Activated naive CD4-positive, alpha-beta T cell treated with anti-CD3 and anti-CD28 coated beads, Interleukin-2, amount 50 U/mL, for 72 hours (primary cell): Measurements from ENCODE around the gene NDUFV1. TPM values are rescaled to one million over a fixed set of nuclear protein-coding genes. Genes with fewer than 3 reads are reported as not detected.
"Not testable (repeated sequence)": the region's sequence is repeated elsewhere in the genome, so short reads cannot be mapped to it uniquely, and the experiment has no call there.

Experiments
- ATAC-seq, 2 donors: fragments of 150-1000 bp; cut with Tn5 transposase; 2 replicates each; pipeline ENCODE4 v1.10.0; 2021; ENCODE audit warnings: mild to moderate bottlenecking in 2 of 2, moderate library complexity in 2 of 2
- DNase-seq, 2 donors: peaks; one replicate each; pipeline ENCODE4 v3.0.0; 2021 to 2022; ENCODE audit warnings: low spot score in 2 of 2
- H3K27ac Mint-ChIP-seq, 2 donors: one replicate each; pipeline ENCODE4 v1.8.0; 2022; ENCODE audit warnings: mild to moderate bottlenecking in 2 of 2, mixed read lengths in 2 of 2
- H3K36me3 Mint-ChIP-seq, 2 donors: one replicate each; pipeline ENCODE4 v1.8.0; 2022; ENCODE audit warnings: mixed read lengths in 2 of 2
- H3K9me3 Mint-ChIP-seq, 2 donors: one replicate each; pipeline ENCODE4 v1.8.0; 2022; ENCODE audit warnings: mixed read lengths in 2 of 2
- total RNA-seq, 2 donors: library from RNA; stranded (reverse); gene quantifications; one replicate each; pipeline ENCODE4 v1.2.3, GENCODE V29; 2022

Gene NDUFV1
- total RNA-seq, 2 donors from 2014 or later: 237 to 286 TPM

GRCh38 chr11:67648796-67649613 is 42.3 kb downstream of the NDUFV1 start:
- Mint-ChIP-seq H3K9me3 (no peaks in the 10 kb centered on the region), H3K27ac (no peak overlapping the region), H3K36me3 (no peaks in the 10 kb centered on the region)
- no peak for DNase-seq
- ATAC-seq: no peak

GRCh38 chr11:67649634-67650510 is 43.1 kb downstream of the NDUFV1 start:
- H3K36me3 Mint-ChIP-seq: no peaks in the 10 kb centered on the region
- no peaks in the 10 kb centered on the region for H3K9me3 Mint-ChIP-seq
- peak in 1 of 2 donors; percentile 9 for ATAC-seq
- no peak for DNase-seq
- H3K27ac Mint-ChIP-seq: peak overlapping the region in 1 of 2 donors; percentile 90

- peaks cover 0 to 5% of the 10 kb centered on the region in 2 donors for H3K9me3 Mint-ChIP-seq
- H3K27ac Mint-ChIP-seq: no peak overlapping the region
- no peak for ATAC-seq
- no peak for DNase-seq
- peaks cover 0 to 11% of the 10 kb centered on the region in 2 donors for H3K36me3 Mint-ChIP-seq
Measured at GRCh38 chr11:67651976-67652781, 45.4 kb downstream of the NDUFV1 start.

- no peak for ATAC-seq
- H3K36me3 Mint-ChIP-seq: peaks cover 0 to 11% of the 10 kb centered on the region in 2 donors
- DNase-seq: no peak
- H3K27ac Mint-ChIP-seq: no peak overlapping the region
- peaks cover 0 to 5% of the 10 kb centered on the region in 2 donors for H3K9me3 Mint-ChIP-seq
Measured at GRCh38 chr11:67652965-67653845, 46.5 kb downstream of the NDUFV1 start.

- DNase-seq (no peak), ATAC-seq (no peak)
- Mint-ChIP-seq H3K9me3 (peaks cover 0 to 5% of the 10 kb centered on the region in 2 donors), H3K27ac (no peak overlapping the region), H3K36me3 (peaks cover 0 to 11% of the 10 kb centered on the region in 2 donors)
Measured at GRCh38 chr11:67654225-67654624, 47.5 kb downstream of the NDUFV1 start.

GRCh38 chr11:67656278-67656922 is 49.7 kb downstream of the NDUFV1 start:
- Mint-ChIP-seq H3K27ac (peak overlapping the region in 1 of 2 donors; percentile 83), H3K36me3 (peaks cover 0 to 11% of the 10 kb centered on the region in 2 donors), H3K9me3 (peaks cover 0 to 5% of the 10 kb centered on the region in 2 donors)
- ATAC-seq (peak; percentile 45 to 81), DNase-seq (no peak)

GRCh38 chr11:67657300-67657699 is 50.6 kb downstream of the NDUFV1 start:
- Mint-ChIP-seq H3K36me3 (peaks cover 0 to 11% of the 10 kb centered on the region in 2 donors), H3K9me3 (peaks cover 0 to 5% of the 10 kb centered on the region in 2 donors), H3K27ac (peak overlapping the region in 1 of 2 donors; percentile 83)
- peak; percentile 55 to 86 for ATAC-seq
- DNase-seq: no peak

GRCh38 chr11:67659651-67660165 is 53.0 kb downstream of the NDUFV1 start:
- H3K36me3 Mint-ChIP-seq: peaks cover 0 to 11% of the 10 kb centered on the region in 2 donors
- DNase-seq, H3K9me3 Mint-ChIP-seq, ATAC-seq, H3K27ac Mint-ChIP-seq: not testable (repeated sequence)

GRCh38 chr11:67660752-67661151 is 54.0 kb downstream of the NDUFV1 start:
- H3K9me3 Mint-ChIP-seq, ATAC-seq, H3K36me3 Mint-ChIP-seq, H3K27ac Mint-ChIP-seq, DNase-seq: not testable (repeated sequence)

Other genes with a start within 250 kb of the NDUFV1 start
- gene CLCF1, start 233.3 kb upstream of the NDUFV1 start, total RNA-seq: under 1 TPM in 1 of 2 donors, not detected in 1; 0.89 TPM
- 10 to 100 TPM; 35.6 to 53.7 TPM for gene RAD9A, start 214.9 kb upstream of the NDUFV1 start, total RNA-seq
- gene PPP1CA, start 205.1 kb upstream of the NDUFV1 start, total RNA-seq: 100 to 1,000 TPM; 238 to 253 TPM
- gene TBC1D10C, start 202.9 kb upstream of the NDUFV1 start, total RNA-seq: 100 to 1,000 TPM; 135 to 155 TPM
- 1 to 10 TPM; 1.4 to 4.5 TPM for gene CARNS1, start 191.3 kb upstream of the NDUFV1 start, total RNA-seq
- 10 to 100 TPM; 64.3 to 68.8 TPM for gene RPS6KB2, start 178.4 kb upstream of the NDUFV1 start, total RNA-seq
- 100 to 1,000 TPM in 1 of 2 donors, 10 to 100 TPM in 1; 65.2 to 131 TPM for gene PTPRCAP, start 169.3 kb upstream of the NDUFV1 start, total RNA-seq
- gene CORO1B, start 163.5 kb upstream of the NDUFV1 start, total RNA-seq: 100 to 1,000 TPM; 293 to 428 TPM
- gene GPR152, start 154.2 kb upstream of the NDUFV1 start, total RNA-seq: not detected
- gene CABP4, start 151.6 kb upstream of the NDUFV1 start, total RNA-seq: 1 to 10 TPM; 1.7 to 2.8 TPM
- 10 to 100 TPM; 39.1 to 77.9 TPM for gene TMEM134, start 137.7 kb upstream of the NDUFV1 start, total RNA-seq
- 100 to 1,000 TPM; 151 to 207 TPM for gene AIP, start 123.9 kb upstream of the NDUFV1 start, total RNA-seq
- gene PITPNM1, start 101.6 kb upstream of the NDUFV1 start, total RNA-seq: 100 to 1,000 TPM; 102 to 122 TPM
- 10 to 100 TPM; 72.4 to 85.2 TPM for gene CDK2AP2, start 98.8 kb upstream of the NDUFV1 start, total RNA-seq
- gene CABP2, start 83.5 kb upstream of the NDUFV1 start, total RNA-seq: not detected
- gene GSTP1, start 23.1 kb upstream of the NDUFV1 start, total RNA-seq: 100 to 1,000 TPM; 247 to 466 TPM
- gene NUDT8, start 23.0 kb downstream of the NDUFV1 start, total RNA-seq: 10 to 100 TPM; 27.6 to 37.3 TPM
- not detected for gene TBX10, start 32.8 kb downstream of the NDUFV1 start, total RNA-seq
- gene ACY3, start 43.8 kb downstream of the NDUFV1 start, total RNA-seq: under 1 TPM in 1 of 2 donors, not detected in 1; 0.18 TPM
- gene ALDH3B2, start 67.7 kb downstream of the NDUFV1 start, total RNA-seq: not detected